C4-2B (cell line): ENCODE results near the gene AICDA.

ENCODE experiments used
- H3K27ac ChIP-seq: fragments of 450-650 bp; 2 replicates; pipeline ENCODE4 v1.5.1; 2017
- ZFX ChIP-seq: fragments of 450-650 bp; IDR thresholded peaks from 2 replicates; pipeline ENCODE4 v1.6.1; 2017
- TF ChIP-seq, protein P1 (sequence below): fragments of 450-650 bp; conservative IDR thresholded peaks from 2 replicates; pipeline ENCODE4 v1.5.1; 2017; ENCODE audit warnings: mild to moderate bottlenecking

The AICDA gene

DNA sequence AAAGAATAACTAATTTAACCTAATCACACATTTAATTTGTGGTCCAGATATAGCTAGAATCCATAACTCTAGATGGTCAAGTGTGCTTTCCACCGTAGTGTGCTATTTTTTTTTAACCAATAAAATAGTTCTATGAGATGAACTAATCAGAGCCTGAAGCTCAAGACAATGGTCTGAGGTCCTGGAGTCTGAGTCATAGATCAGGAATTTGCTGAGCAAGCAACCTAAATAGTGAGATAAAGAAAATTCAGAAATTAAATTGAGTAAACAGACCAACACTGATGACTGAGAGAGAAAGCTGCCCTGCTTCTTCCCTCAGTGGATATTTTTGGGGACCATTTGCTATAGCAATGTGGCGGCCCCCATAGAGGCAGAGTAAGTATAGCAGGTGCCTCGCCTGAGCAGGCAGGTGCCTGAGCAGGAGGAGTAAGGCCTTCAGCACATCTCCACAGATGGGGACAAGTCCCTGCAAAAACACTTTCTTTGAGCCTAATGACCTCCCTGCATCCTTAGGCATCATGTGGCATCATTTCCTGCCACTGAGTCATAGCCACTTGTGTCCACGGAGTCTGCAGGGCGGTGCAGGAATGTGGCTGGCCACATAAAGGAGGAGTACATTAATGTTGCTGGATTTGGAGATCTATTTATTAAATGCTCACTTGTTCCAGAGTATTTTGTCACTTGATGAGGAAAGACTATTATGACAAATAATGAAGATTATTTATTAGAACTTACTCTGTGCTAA, 58.0 kb downstream of the AICDA start:
- H3K27ac ChIP-seq: no peak overlapping the region
- TF ChIP-seq, protein P1, sequence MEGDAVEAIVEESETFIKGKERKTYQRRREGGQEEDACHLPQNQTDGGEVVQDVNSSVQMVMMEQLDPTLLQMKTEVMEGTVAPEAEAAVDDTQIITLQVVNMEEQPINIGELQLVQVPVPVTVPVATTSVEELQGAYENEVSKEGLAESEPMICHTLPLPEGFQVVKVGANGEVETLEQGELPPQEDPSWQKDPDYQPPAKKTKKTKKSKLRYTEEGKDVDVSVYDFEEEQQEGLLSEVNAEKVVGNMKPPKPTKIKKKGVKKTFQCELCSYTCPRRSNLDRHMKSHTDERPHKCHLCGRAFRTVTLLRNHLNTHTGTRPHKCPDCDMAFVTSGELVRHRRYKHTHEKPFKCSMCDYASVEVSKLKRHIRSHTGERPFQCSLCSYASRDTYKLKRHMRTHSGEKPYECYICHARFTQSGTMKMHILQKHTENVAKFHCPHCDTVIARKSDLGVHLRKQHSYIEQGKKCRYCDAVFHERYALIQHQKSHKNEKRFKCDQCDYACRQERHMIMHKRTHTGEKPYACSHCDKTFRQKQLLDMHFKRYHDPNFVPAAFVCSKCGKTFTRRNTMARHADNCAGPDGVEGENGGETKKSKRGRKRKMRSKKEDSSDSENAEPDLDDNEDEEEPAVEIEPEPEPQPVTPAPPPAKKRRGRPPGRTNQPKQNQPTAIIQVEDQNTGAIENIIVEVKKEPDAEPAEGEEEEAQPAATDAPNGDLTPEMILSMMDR: no peak
- no peak for TF ChIP-seq ZFX

DNA sequence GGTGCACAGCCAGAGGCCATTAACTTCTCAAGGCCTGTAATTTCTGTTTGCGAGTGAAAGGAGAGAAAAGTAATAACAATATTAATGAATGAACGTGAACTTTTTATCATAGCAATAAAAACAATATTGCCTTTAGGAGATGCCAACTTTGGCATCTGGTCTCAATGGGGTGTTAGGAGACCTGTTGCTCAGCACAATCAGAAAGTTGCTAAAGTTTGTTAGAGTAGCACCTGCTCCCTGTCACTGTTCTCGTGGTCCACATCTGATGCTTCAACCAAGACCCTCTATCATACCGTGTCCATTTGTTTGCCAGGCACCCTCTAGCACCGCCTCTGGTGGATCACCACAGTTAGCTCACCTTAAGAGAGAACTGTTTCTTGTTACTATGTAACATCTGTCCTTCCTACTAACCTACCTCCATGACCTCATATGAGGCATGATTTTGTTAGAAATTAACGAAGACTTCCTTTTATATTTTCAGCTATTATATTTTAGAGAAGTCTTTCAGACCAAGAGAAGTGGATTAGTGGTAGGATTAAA, 59.5 kb downstream of the AICDA start:
- no peak overlapping the region for H3K27ac ChIP-seq
- no peak for TF ChIP-seq ZFX
- TF ChIP-seq, protein P1: peak; percentile 6; the same call in 1 of the 2 replicates
